Activated CD8-positive, alpha-beta T cell treated with anti-CD3 and anti-CD28 coated beads for 36 hours (primary cell): ENCODE data around the gene GAL. TPM values are rescaled to one million over a fixed set of nuclear protein-coding genes. Genes with fewer than 3 reads are reported as not detected.

Experiments used
- ATAC-seq: fragments of 200-7000 bp; cut with Tn5 transposase; one replicate; pipeline ENCODE4 v1.10.0; 2021; ENCODE audit warnings: mild to moderate bottlenecking, moderate library complexity
- CTCF ChIA-PET: fragments of 350-600 bp; sonication (Branson Sonifier 250); formaldehyde crosslinking; loops from one replicate; lab custom pipeline; 2021; ENCODE audit warnings: antibody characterized with exemption; lab: Charles Lee
- POLR2A ChIA-PET: fragments of 350-600 bp; sonication (Branson Sonifier 250); formaldehyde crosslinking; loops from one replicate; lab custom pipeline; 2021; ENCODE audit warnings: antibody characterized with exemption; lab: Charles Lee
- DNase-seq: peaks from one replicate; pipeline ENCODE4 v3.0.0-alpha.2; 2020
- H3K27ac Mint-ChIP-seq: one replicate; pipeline ENCODE4 v1.8.0; 2021; ENCODE audit warnings: mild to moderate bottlenecking, mixed read lengths
- H3K27me3 Mint-ChIP-seq: one replicate; pipeline ENCODE4 v1.8.0; 2021; ENCODE audit warnings: mixed read lengths
- H3K36me3 Mint-ChIP-seq: one replicate; pipeline ENCODE4 v1.8.0; 2021; ENCODE audit warnings: low read depth, mixed read lengths
- H3K4me1 Mint-ChIP-seq: one replicate; pipeline ENCODE4 v1.8.0; 2021; ENCODE audit warnings: low read depth, mixed read lengths
- H3K4me3 Mint-ChIP-seq: one replicate; pipeline ENCODE4 v1.8.0; 2021; ENCODE audit warnings: mild to moderate bottlenecking, moderate library complexity, mixed read lengths
- H3K9me3 Mint-ChIP-seq: one replicate; pipeline ENCODE4 v1.8.0; 2021; ENCODE audit warnings: mixed read lengths
- CTCF ChIP-seq: fragments of 200-600 bp; IDR thresholded peaks from one replicate; pipeline ENCODE4 v1.8.0; 2022; ENCODE audit warnings: antibody characterized with exemption, mild to moderate bottlenecking
- intact Hi-C: fragments of 100-400 bp; cut with micrococcal nuclease; formaldehyde crosslinking; loops from one replicate; pipeline ENCODE4 v1.10.0; 2022
- total RNA-seq, 2 experiments: library from RNA; stranded (reverse); gene quantifications; one replicate each; pipeline ENCODE4 v1.2.3, GENCODE V29; 2021

Gene GAL
- total RNA-seq, 2 experiments from 2014 or later: 2.2 to 3.8 TPM

DNA sequence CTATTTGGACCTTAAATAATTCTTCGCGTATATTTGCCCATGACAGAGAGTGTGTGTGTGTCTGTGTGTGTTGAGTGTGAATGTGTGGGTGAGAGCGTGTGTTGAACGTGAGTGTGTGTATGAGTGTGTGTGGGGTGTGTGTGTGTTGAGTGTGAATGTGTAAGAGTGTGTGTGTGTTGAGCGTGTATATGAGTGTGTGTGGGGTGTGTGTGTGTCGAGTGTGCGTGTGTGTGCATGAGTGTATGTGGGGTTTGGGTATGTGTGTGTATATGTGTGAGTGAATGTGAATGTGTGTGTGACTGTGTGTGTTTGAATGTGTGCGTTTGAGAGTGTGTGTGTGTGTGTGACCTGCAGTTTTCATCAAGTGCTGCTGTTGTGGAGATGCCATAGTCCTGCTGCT, 26.8 kb downstream of the GAL start:
- POLR2A ChIA-PET: interaction anchor here (0.8 kb wide), 1 partner anchor 61 kb away, joined by 3 read pairs; no protein-coding TSS in a partner anchor
- Mint-ChIP-seq H3K4me1 (no peaks in the 10 kb centered on the region), H3K9me3 (no peaks in the 10 kb centered on the region), H3K36me3 (no peaks in the 10 kb centered on the region), H3K4me3 (no peak overlapping the region), H3K27ac (no peak overlapping the region), H3K27me3 (no peaks in the 10 kb centered on the region)
- ATAC-seq: no peak
- no peak for DNase-seq
- intact Hi-C loops: no loop called here
- CTCF ChIA-PET: no interaction called here
- TF ChIP-seq CTCF: no peak

DNA sequence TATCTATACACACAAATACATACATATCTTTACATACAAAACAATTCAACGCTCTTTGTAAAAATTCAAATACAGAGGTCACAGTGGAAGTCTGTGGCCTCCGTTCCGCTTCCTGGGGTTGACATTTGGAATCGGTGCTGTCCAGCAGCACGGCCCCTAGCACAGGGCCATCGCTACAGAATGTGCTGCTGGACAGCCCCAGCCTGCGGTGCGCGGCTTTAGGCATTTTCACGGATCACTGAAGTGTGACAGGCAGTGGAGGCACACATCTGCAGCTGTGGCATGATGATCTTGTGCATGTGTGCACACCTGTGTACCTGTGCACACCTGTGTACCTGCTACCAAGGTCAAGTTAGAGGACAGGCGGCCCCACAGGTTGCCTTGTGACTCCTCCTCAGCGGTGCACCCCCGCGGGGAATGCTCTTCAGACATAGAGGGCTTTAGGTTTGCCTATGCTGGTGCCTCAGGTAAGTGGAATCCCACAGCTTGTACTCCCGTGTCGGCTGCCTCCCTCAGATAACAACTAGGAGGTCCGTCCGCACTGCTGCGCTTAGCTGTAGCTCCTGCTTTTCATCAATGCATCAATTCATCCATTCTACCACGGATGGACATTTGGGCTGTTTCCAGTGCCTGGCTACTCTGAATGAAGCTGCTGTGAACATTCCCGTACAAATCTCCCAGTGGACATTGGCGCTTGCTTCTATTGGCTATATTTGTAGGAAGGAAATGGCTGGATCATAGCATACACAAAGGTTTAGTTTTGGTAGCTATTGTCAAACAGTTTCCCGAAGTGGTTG, 29.9 kb downstream of the GAL start:
- H3K9me3 Mint-ChIP-seq: no peaks in the 10 kb centered on the region
- no peak overlapping the region for H3K27ac Mint-ChIP-seq
- no peak for TF ChIP-seq CTCF
- DNase-seq (no peak), ATAC-seq (no peak)
- no peaks in the 10 kb centered on the region for H3K36me3 Mint-ChIP-seq
- no peak overlapping the region for H3K4me3 Mint-ChIP-seq
- ChIA-PET POLR2A (interaction anchor here (0.6 kb wide), 1 partner anchor 15 kb away, joined by 4 read pairs; no protein-coding TSS in a partner anchor), CTCF (interaction anchor here (1.0 kb wide), 1 partner anchor 85 kb away, joined by 3 read pairs; no protein-coding TSS in a partner anchor)
- H3K4me1 Mint-ChIP-seq: no peaks in the 10 kb centered on the region
- no peaks in the 10 kb centered on the region for H3K27me3 Mint-ChIP-seq
- intact Hi-C loops: no loop called here

GRCh38 chr11:68715456-68716122, 31.2 kb downstream of the GAL start:
- H3K4me3 Mint-ChIP-seq: no peak overlapping the region
- ATAC-seq (no peak), DNase-seq (no peak)
- no peak overlapping the region for H3K27ac Mint-ChIP-seq
- ChIA-PET CTCF (no interaction called here), POLR2A (no interaction called here)
- peaks cover 5% of the 10 kb centered on the region for H3K36me3 Mint-ChIP-seq
- peaks cover 5% of the 10 kb centered on the region for H3K27me3 Mint-ChIP-seq
- H3K9me3 Mint-ChIP-seq: peaks cover 9% of the 10 kb centered on the region
- no peaks in the 10 kb centered on the region for H3K4me1 Mint-ChIP-seq
- TF ChIP-seq CTCF: no peak
- intact Hi-C loops: no loop called here

DNA sequence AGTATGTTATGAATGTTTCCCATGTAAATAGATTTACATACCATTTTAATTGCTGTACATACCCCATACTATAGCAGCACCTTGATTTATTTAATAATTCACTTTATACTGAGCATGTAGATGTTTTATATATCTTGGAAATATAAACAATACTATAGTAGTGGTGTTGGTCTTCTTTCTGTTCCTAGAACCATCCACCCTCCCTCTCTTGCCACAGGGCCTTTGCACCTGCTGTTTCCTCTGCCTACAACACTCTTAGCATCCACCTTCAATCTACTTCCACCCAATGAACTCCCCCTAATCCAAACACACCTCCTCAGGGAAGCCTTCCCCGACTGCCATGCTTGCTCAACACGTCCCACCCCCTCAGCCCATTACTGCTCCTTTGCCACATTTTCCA, 36.7 kb downstream of the GAL start:
- CTCF ChIA-PET: no interaction called here
- TF ChIP-seq CTCF: no peak
- POLR2A ChIA-PET: no interaction called here
- Mint-ChIP-seq H3K36me3 (peaks cover 5% of the 10 kb centered on the region), H3K27ac (no peak overlapping the region), H3K27me3 (peaks cover 5% of the 10 kb centered on the region), H3K4me1 (no peaks in the 10 kb centered on the region), H3K9me3 (peaks cover 9% of the 10 kb centered on the region), H3K4me3 (no peak overlapping the region)
- intact Hi-C loops: no loop called here
- ATAC-seq (no peak), DNase-seq (no peak)

GRCh38 chr11:68722143-68722542, 37.8 kb downstream of the GAL start:
- peaks cover 5% of the 10 kb centered on the region for H3K36me3 Mint-ChIP-seq
- H3K27me3 Mint-ChIP-seq: peaks cover 5% of the 10 kb centered on the region
- POLR2A ChIA-PET: interaction anchor here (0.6 kb wide), 1 partner anchor 116 kb away, joined by 4 read pairs; no protein-coding TSS in a partner anchor
- TF ChIP-seq CTCF: no peak
- peaks cover 9% of the 10 kb centered on the region for H3K9me3 Mint-ChIP-seq
- no peak for DNase-seq
- no peak for ATAC-seq
- H3K27ac Mint-ChIP-seq: no peak overlapping the region
- intact Hi-C loops: no loop called here
- CTCF ChIA-PET: no interaction called here
- H3K4me3 Mint-ChIP-seq: no peak overlapping the region
- no peaks in the 10 kb centered on the region for H3K4me1 Mint-ChIP-seq
